Measurements from ENCODE around the gene NAT8L.

The NAT8L gene

DNA sequence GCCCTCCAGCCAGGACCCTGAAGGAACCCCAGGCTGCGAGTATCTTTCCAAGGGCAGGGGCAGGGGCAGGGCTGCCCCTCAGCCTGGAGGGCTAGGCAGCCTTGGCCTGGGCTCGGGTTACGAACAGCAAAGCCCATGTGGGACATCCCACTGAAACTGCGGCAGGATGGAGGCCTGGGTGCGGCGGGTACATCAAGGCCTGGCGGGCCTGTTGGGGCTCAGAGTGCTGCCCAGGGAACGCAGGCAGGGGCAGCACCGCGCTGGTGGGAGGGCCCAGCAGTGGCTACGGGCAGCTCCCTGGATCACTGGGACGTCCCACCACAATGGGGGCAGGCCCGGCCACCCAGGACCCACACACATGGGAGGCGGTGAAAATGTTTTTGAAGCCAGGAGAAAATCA is 10.9 kb downstream of the NAT8L start:
- Histone ChIP-seq H3K9me3 (no peaks in the 10 kb centered on the region), H3K27ac (no peak overlapping the region), H3K27me3 (no peaks in the 10 kb centered on the region), H3K4me1 (ENCODE audit: control insufficient read depth in 1 of 2, insufficient read depth in 1 of 2, low read depth in 1 of 2, low read length in 1 of 2) (no peaks in the 10 kb centered on the region), H3K4me3 (ENCODE audit: low read depth in 1 of 2, low read length in 1 of 2) (no peak overlapping the region), H3K36me3 (no peaks in the 10 kb centered on the region)
- no peak for TF ChIP-seq CTCF (IDR thresholded peaks at IDR 0.05)

DNA sequence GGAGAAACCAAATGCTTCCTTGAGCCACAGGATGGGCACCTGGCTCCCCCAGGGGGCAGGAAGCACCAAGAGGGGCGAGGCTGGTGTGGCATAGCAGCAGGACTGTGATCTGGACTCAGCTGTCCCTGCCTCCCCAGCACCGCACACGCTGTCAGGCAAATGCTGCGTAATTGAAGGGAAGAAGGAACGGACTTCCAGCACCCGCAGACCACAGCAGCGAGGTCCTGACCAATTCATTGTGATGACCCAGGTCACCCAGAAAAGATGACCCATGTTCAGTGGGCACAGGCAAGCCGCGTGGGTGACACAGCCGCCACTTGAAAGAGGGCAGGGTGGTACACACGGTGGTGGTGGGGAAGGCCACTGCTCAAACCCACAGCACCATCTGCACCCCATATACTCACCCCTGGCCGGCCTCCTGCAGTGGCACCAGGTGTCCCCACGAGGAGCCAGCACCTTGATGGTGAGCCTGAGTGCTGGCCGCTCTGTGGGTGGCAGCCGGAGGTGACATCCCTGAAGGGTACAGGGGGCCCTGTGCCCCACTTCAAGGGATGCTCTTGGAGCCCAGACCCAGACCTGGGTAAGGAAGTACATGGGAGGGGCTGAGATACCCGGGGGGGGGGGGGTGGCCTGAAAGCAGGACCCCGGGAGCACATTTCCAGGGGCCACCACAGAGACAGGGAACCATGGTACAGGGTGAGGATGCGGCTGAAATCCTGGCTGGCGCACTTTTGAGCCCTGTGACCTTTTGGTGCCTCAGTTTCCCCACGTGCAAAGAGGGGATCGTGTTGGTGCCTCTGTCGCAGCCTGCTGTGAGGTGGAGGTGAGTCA is 11.5 kb downstream of the NAT8L start:
- Histone ChIP-seq H3K27ac (no peak overlapping the region), H3K9me3 (no peaks in the 10 kb centered on the region), H3K27me3 (no peaks in the 10 kb centered on the region), H3K36me3 (no peaks in the 10 kb centered on the region), H3K4me1 (ENCODE audit: control insufficient read depth in 1 of 2, insufficient read depth in 1 of 2, low read depth in 1 of 2, low read length in 1 of 2) (no peaks in the 10 kb centered on the region), H3K4me3 (ENCODE audit: low read depth in 1 of 2, low read length in 1 of 2) (no peak overlapping the region)
- no peak for TF ChIP-seq CTCF (IDR thresholded peaks at IDR 0.05)

DNA sequence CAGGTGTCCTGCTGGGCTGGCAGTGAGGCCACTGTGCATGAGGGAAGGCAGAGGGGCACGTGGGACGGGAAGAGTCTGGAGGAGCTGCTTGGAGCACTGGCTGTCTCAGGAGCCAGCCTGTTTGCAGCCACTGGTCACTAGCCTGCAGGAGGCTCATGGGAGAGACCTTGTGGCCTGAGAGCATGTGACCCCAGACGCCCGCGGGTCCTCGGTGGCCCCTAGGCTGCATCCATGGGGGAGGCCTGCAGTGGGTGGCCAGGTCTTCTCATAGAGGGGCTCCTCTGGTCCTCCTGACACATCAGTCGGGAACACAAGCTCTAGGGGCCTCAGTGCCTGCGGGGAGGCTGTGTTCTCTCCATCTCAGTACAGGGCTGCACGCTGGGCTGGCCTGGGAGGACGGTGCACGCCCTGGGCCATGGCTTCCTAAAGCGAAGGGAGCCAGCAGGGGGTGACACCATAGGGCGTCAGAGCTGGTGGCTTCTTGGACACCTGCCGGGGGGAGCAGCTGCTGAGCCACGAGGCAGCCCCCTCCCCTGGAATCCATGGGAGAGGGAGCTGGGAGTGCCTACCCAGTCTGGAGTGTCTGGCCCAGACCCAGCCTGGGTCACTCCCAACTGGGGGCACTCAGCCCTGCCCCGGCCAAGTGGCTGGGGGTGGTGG is 12.3 kb downstream of the NAT8L start:
- no peak overlapping the region for H3K4me3 ChIP-seq (ENCODE audit: low read depth in 1 of 2, low read length in 1 of 2)
- H3K27ac ChIP-seq, result no peak overlapping the region
- no peaks in the 10 kb centered on the region for H3K9me3 ChIP-seq
- no peaks in the 10 kb centered on the region for H3K36me3 ChIP-seq
- TF ChIP-seq CTCF (IDR thresholded peaks at IDR 0.05), result no peak
- no peaks in the 10 kb centered on the region for H3K27me3 ChIP-seq
- H3K4me1 ChIP-seq (ENCODE audit: control insufficient read depth in 1 of 2, insufficient read depth in 1 of 2, low read depth in 1 of 2, low read length in 1 of 2), result peaks cover 0 to 4% of the 10 kb centered on the region in 2 experiments

- H3K27ac ChIP-seq, result no peak overlapping the region
- TF ChIP-seq CTCF (IDR thresholded peaks at IDR 0.05), result no peak
- H3K36me3 ChIP-seq, result no peaks in the 10 kb centered on the region
- H3K27me3 ChIP-seq, result no peaks in the 10 kb centered on the region
- no peak overlapping the region for H3K4me3 ChIP-seq (ENCODE audit: low read depth in 1 of 2, low read length in 1 of 2)
- peaks cover 0 to 5% of the 10 kb centered on the region in 2 experiments for H3K4me1 ChIP-seq (ENCODE audit: control insufficient read depth in 1 of 2, insufficient read depth in 1 of 2, low read depth in 1 of 2, low read length in 1 of 2)
- no peaks in the 10 kb centered on the region for H3K9me3 ChIP-seq
Measured at GRCh38 chr4:2071912-2072867, 13.1 kb downstream of the NAT8L start.

DNA sequence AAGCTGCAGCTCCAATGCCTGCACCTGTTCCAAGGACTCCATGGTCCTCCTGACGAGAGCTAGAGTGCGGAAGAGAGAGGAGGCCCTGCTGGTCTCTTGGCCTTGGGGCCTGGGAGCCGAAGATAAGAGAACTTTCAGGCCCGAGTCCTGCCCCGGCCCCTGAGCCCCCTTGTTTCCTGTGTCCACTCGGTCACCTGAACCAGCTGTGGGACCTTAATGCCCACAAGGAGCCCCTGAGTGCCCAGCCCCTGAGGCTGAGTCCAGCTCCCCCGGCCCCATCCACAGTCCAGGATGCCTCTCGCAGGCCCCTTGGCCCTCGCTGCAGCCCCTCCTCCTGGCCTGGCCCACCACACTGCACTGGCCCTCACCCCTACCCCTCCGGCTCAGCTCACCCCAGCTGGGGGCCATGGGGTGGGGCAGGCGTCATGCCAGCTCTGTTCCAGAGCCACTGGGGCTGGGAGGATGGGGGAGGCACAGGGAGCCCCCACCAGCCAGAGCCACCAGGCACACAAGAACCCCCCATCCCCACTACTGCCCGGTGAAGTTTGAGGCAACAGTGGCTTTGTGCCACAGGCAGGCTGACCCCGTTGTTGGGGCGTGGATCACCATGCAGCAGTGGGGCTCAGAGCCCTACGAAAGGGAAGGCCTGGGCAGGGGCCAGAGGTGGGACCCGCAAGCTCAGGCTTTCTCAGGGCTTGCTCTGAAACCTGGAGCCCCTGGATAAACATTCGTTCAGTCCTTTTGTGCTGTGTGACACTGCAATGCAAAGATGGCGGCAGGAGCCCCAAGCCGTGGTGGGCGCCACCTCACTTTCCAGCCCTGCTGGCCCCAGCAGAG is 14.1 kb downstream of the NAT8L start:
- H3K4me3 ChIP-seq (ENCODE audit: low read depth in 1 of 2, low read length in 1 of 2), result no peak overlapping the region
- no peak overlapping the region for H3K27ac ChIP-seq
- TF ChIP-seq CTCF (IDR thresholded peaks at IDR 0.05), result no peak
- H3K36me3 ChIP-seq, result no peaks in the 10 kb centered on the region
- H3K4me1 ChIP-seq (ENCODE audit: control insufficient read depth in 1 of 2, insufficient read depth in 1 of 2, low read depth in 1 of 2, low read length in 1 of 2), result peaks cover 0 to 5% of the 10 kb centered on the region in 2 experiments
- no peaks in the 10 kb centered on the region for H3K9me3 ChIP-seq
- H3K27me3 ChIP-seq, result no peaks in the 10 kb centered on the region

Data from neutrophil (primary cell).